ENCODE data around the gene PGM1.
A peak's percentile ranks its signal among the peaks of the same experiment; 100 is the strongest.

The PGM1 gene

GRCh38 chr1:63643517-63643916 lies 50.3 kb downstream of the PGM1 start:
- H3K4me3 Mint-ChIP-seq = no peak overlapping the region
- H3K27me3 Mint-ChIP-seq (ENCODE audit: low read depth, poor library complexity) = peaks cover 4% of the 10 kb centered on the region
- TF ChIP-seq CTCF (IDR thresholded peaks at IDR 0.05) = no peak
- no peak for DNase-seq
- peak overlapping the region; percentile 29 for H3K27ac Mint-ChIP-seq
- H3K4me1 Mint-ChIP-seq = peaks cover 11% of the 10 kb centered on the region
- peaks cover 62% of the 10 kb centered on the region for H3K36me3 Mint-ChIP-seq (ENCODE audit: low read depth)
- peaks cover 5% of the 10 kb centered on the region for H3K9me3 Mint-ChIP-seq

DNA sequence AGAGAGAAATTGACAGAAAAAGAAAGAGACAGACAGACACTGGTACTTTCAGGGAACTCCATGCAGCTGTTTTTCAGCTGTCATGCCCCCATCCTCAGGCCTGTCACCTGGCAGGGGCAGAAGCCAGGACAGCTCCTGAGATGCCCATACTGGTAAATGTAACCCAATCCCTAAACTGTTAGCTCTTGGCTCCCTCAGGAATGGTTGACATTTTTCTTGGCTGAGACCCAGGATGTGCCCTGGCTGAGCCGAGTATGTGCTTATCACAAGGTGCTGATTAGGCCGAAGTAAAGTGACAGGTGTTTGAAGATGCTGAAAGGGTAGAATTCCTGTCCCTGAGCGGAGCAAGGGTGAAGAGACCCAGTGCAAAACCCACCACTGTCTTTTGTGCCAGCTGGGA lies 50.7 kb downstream of the PGM1 start:
- H3K27ac Mint-ChIP-seq = peak overlapping the region; percentile 29
- H3K36me3 Mint-ChIP-seq (ENCODE audit: low read depth) = peaks cover 61% of the 10 kb centered on the region
- peaks cover 4% of the 10 kb centered on the region for H3K27me3 Mint-ChIP-seq (ENCODE audit: low read depth, poor library complexity)
- TF ChIP-seq CTCF (IDR thresholded peaks at IDR 0.05) = no peak
- H3K4me1 Mint-ChIP-seq = peaks cover 7% of the 10 kb centered on the region
- no peak overlapping the region for H3K4me3 Mint-ChIP-seq
- no peak for DNase-seq
- H3K9me3 Mint-ChIP-seq = peaks cover 5% of the 10 kb centered on the region

DNA sequence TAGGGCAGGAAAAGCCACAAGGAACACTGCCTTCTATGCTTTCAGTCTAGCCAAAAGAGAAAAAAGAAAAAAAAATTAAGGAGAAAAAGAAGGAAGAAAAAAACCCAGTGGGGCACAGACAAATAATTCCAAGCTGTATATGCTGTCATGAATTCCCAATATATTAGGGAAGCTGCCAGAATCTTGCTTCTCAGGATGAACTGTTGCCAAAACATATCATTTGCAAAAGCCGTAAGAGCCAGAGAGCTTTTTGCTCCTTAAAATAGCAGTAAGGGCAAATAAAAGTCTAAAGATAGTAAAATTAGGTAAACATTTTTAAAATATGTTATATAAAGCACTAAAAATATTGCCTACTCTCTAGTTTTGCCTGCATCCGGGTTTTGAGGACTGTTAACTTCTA lies 52.1 kb downstream of the PGM1 start:
- no peak for DNase-seq
- Mint-ChIP-seq H3K9me3 (peaks cover 5% of the 10 kb centered on the region), H3K27me3 (ENCODE audit: low read depth, poor library complexity) (peaks cover 4% of the 10 kb centered on the region), H3K27ac (no peak overlapping the region), H3K4me3 (no peak overlapping the region), H3K36me3 (ENCODE audit: low read depth) (peaks cover 52% of the 10 kb centered on the region), H3K4me1 (no peaks in the 10 kb centered on the region)
- no peak for TF ChIP-seq CTCF (IDR thresholded peaks at IDR 0.05)

DNA sequence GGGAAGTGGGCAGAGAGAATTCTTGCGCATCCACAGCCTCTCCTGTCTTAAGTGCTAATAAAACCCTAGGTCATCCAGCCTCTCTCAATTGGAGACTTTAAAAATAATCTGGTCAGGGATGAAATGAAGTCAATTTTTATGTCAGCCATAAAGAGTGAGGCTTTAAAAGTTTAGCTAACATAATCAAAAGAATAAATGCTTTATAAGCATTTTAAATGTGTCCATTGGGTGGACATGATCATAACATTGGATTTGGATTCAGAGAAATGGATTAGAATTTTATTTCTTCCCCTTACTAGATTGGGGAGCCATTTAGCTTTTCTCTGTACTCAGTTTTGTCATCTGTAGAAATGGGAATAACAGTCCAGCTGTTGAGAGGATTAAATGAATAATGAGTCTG lies 55.5 kb downstream of the PGM1 start:
- H3K36me3 Mint-ChIP-seq (ENCODE audit: low read depth) = peaks cover 52% of the 10 kb centered on the region
- no peak overlapping the region for H3K27ac Mint-ChIP-seq
- H3K4me3 Mint-ChIP-seq = no peak overlapping the region
- H3K4me1 Mint-ChIP-seq = peaks cover 10% of the 10 kb centered on the region
- peaks cover 5% of the 10 kb centered on the region for H3K9me3 Mint-ChIP-seq
- no peak for DNase-seq
- H3K27me3 Mint-ChIP-seq (ENCODE audit: low read depth, poor library complexity) = peaks cover 5% of the 10 kb centered on the region
- no peak for TF ChIP-seq CTCF (IDR thresholded peaks at IDR 0.05)

DNA sequence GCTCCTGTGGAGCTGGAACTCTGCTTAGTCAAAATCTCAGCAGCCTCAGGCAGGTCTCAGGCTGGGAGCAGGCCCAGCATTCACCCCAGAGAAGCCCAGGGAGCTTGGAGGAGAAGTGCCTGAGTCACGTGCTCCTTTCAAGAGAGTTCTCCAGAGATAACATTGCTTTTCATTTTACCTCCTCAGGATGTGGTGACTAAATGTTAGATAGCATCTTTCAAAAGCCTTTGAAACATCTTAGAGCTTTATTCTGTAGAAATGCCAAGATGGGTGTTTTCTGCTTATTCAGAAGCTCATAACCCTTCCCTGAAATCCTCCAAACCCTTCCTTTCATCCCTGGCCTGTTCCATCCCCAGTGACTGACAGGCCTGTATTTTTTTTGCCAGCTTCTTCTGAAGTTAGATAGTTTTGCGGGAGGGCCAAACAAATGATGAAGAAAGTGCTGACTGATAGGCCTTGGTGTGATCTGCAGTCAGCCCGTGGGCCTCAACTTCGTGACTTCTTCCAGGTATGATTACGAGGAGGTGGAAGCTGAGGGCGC lies 58.0 kb downstream of the PGM1 start:
- Mint-ChIP-seq H3K4me1 (peaks cover 17% of the 10 kb centered on the region), H3K4me3 (no peak overlapping the region), H3K36me3 (ENCODE audit: low read depth) (peaks cover 60% of the 10 kb centered on the region), H3K27ac (peak overlapping the region; percentile 31), H3K9me3 (no peaks in the 10 kb centered on the region), H3K27me3 (ENCODE audit: low read depth, poor library complexity) (peaks cover 3% of the 10 kb centered on the region)
- no peak for TF ChIP-seq CTCF (IDR thresholded peaks at IDR 0.05)
- no peak for DNase-seq

GRCh38 chr1:63653976-63654375 lies 60.8 kb downstream of the PGM1 start:
- Mint-ChIP-seq H3K27ac (no peak overlapping the region), H3K27me3 (ENCODE audit: low read depth, poor library complexity) (peaks cover 3% of the 10 kb centered on the region), H3K9me3 (no peaks in the 10 kb centered on the region), H3K4me1 (peaks cover 17% of the 10 kb centered on the region), H3K36me3 (ENCODE audit: low read depth) (peaks cover 65% of the 10 kb centered on the region), H3K4me3 (no peak overlapping the region)
- no peak for TF ChIP-seq CTCF (IDR thresholded peaks at IDR 0.05)
- no peak for DNase-seq
